HG03558 (cell line): ENCODE measurements around the gene GRB14.
"Not testable (repeated sequence)": the region's sequence is repeated elsewhere in the genome, so short reads cannot be mapped to it uniquely, and the experiment has no call there.

Source experiments
- ATAC-seq: cut with Tn5 transposase; IDR thresholded peaks from one replicate; pipeline ENCODE4 v1.9.1; 2021; ENCODE audit warnings: moderate number of reproducible peaks; ENCODE audit not compliant: unreplicated experiment; ENCODE audit errors: extremely low read depth

Gene GRB14

DNA sequence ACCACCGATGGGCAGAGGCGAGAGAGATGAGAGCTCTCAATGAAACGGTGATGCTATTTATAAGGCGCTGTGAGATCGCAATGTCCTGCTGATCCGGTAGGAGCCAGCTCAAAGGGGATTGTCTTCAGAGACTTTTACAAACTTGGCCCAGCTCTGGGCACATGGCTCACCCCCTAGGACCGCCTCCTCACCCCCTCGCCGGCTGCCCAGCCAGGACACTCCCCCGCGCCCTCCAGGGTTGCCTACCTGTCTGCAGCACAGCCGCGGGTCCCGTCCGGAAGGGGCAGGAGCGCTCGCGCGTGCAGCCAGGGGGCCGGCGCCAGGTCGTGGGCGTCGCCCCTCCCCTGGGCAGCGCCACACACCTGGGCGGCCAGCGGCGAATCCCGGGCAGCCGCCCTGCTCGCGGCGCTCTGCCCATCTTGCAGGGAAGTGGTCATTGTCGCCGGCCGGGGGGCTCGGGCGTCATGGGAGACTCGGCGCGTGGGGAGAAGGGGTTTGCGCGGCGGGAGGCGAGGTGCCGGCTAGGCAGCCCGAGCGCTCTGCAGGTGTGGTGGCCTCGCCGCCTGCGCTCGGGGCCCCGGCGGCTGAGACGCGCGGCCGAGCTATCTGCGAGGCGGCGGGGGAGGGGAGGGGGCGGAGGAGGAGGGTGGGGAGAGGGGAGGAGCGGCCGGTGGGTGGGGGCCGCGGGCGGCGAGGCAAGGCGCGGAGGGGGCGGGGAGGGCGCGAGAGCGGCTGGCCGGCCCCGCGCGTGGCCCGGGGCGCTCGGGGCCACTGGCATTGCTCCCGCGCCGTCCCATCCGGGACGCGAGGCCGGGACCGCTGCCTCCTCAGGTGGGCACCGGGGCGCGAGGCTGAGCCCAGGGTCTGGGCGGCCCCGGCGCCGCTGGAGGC, at the start of gene GRB14:
GRB14 (minus strand) TSS at position 610 of the 891 bp plus-strand sequence; CDS start at position 437, 173 bp downstream.
- ATAC-seq, result no peak

DNA sequence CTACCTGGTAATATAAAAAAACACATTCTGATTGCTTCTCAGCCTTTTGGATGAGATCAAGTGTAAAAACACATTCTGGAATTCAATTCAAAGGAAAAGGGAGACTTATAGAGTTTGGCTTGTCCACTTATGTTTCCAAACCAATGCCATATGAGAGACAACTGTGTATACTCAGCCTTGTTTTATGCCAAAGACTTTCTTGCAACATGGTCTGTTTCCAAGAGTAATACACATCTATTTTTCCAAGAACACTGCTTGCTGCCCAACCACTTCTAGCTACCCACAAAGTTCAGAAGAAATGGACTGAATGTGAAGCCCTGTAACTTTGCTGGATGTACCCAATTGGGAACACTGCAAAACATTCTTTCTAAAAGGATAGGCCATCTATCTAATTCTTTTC, 48.0 kb upstream of the GRB14 start:
- no peak for ATAC-seq

DNA sequence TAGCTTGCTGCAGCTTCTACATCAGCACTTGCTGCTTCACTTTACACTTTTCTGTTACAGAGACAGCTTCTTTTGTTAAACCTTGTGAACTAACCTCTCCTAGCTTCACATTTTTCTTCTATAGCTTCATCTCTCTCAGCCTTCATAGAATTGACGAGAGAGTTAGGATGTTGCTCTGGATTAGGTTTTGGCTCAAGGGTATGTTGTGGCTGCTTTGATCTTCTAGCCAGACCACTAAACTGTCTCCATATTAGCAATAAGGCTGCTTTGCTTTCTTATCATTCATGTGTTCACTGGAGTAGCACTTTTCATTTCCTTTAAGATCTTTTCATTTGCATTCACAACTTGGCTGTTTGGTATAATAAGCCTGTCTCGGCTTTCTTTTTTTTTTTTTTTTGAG, 46.3 kb upstream of the GRB14 start:
- ATAC-seq, result no peak

DNA sequence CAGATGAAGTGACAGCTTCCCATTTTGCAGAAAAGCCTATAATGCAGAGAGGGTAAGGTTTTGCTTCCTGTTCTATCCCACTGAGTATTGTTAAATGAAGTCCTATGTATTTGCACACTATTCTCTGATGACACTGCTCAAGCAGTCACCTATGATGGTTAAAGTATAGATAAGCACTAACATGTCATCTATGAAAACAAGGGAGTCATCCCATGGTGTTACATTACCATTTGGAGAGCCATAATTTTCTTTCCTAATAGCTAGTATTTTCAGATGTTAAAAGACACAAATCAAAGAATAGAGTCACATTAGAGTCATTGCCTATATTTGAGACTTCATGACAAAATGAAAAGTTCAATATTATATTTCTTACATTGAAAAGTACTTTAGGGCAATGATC, 42.8 kb upstream of the GRB14 start:
- ATAC-seq, result no peak

DNA sequence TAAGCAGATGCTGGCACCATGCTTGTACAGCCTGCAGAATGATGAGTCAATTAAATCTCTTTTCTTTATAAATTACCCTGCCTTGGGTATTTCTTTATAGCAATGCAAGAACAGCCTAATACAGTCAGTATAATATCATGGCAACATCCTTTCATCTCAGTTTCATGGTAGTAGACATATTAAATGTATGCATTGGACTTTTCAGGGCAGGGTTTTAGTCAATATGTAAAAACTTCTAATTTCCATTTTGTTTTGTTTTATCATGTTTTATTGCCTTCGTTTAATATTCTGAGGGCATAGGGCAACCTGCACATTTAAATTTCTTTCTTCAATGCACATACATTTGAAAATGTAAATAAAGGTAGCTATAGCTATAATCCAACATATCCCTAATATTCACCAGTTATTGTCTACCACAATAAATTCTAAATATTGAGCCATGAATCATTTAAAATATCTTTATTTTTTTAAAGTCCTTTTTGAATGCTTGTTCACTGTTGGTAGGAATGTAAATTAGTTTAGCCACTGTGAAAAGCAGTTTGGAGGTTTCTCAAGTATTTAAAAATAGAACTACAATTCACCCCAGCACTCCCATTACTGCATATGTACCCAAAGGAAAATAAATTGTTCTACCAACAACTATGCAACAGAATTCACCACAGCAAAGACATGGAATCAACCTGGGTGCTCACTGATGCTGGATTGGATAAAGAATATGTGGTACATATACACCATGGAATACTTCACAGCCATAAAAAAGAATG, 41.8 kb upstream of the GRB14 start:
- no peak for ATAC-seq

DNA sequence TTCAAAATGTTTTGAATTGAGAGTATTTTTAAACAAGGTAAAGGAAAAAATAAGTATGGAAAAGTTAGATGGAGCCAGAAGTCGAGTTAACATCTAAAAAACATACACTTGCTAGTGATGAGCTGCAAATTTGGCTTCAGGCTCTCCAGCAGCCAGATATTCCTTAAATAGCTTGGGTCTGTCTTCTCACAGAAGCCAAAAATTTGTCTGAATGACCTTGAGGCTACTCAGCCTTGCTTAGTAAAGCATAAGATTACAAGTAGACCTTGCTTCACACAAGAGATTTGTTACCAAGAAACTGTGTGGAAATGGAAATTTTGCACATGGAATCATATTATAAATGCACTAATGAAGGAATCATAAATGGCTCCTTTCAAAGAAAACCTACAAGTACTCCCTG, 40.8 kb upstream of the GRB14 start:
- ATAC-seq, result no peak

DNA sequence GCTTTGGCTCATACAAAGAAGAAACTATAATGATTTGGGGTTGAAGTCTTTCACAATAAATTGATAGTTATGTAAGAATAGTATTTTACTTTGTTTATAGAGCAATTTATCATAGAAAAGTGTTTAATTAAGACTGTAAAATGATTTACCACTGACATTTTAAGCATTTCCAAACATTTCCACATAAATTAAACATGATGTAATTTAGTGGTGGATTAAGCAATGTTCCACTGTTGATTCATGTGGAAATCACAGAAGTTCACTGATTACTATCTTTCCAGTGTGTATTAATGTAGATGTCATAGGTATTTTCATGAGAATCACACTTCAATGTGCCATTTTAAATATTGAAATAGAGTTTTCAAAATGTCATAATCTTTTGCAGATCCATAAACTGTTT, 40.1 kb upstream of the GRB14 start:
- no peak for ATAC-seq

DNA sequence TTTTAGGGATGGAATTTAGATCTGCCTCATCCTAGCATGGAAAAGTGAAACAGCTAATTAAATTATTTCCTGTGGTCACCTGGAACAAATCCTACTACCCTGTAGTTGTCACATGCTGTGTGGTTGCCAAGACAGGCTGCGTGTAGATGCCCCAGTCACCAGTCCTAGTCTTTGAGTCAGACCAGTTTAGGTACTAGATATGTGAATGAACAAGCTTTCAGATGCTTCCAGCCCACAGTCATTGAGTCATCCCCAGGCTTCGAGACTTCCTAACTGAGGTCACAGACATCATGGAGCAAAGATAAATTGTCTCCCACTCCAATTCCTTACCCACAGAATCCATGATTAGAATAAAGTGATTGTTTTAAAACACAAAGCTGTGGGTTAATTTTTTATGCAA, 35.8 kb upstream of the GRB14 start:
- no peak for ATAC-seq

DNA sequence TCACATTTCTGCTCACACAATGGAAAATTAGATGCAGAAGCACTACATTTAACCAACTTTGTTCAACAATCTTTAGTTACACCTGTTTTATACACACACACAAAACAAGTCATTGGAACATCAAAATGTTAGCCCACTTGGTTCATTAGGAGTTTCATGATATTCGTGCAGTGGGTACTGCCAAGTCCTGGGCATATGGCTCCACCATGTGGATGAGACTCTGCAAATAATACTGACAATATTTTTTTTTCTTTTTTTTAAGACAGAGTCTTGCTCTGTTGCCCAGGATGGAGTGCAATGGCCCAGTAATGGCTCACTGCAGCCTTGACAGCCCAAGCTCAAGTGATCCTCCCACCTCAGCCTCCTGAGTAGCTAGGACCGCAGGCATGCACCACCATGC, 34.5 kb upstream of the GRB14 start:
- no peak for ATAC-seq

DNA sequence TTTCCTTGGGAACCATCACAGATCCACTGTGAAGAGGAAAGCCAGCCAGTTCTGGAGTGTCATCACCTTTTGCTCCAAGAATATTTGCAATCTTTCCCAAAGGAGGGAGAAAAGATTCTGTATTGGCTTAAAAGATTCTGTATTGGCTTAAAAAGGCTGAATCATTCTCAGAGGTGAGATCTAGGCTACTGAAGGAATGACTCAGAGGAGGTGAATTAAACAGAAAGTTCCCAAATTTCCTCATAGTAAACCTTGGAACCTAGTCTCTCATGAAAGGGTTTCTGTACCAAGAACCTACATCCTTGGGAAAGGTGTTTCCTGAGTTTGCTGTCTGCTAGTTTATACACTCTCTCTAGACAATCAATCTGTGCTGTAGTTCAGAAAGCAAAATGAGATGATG, 34.1 kb upstream of the GRB14 start:
- ATAC-seq, result no peak

DNA sequence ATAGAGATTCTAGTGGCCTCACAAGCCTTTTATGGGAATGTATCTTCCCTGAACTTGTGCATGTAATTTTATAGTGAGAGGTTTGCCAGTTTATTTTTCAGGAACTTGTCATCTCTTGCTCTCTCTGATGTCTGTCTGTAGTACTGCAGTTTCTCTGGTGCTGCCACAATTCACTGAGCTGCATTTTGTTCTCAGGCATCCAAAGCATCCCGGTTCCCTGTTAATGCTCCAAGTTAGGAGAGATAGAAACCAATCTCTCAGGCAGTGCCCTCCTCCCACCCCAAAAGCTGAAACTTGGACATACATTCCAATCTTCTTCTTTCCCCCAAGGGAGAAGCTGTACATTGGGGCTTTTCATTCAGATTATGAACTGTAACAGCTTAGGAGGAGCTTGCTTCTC, 30.1 kb upstream of the GRB14 start:
- ATAC-seq, result no peak

DNA sequence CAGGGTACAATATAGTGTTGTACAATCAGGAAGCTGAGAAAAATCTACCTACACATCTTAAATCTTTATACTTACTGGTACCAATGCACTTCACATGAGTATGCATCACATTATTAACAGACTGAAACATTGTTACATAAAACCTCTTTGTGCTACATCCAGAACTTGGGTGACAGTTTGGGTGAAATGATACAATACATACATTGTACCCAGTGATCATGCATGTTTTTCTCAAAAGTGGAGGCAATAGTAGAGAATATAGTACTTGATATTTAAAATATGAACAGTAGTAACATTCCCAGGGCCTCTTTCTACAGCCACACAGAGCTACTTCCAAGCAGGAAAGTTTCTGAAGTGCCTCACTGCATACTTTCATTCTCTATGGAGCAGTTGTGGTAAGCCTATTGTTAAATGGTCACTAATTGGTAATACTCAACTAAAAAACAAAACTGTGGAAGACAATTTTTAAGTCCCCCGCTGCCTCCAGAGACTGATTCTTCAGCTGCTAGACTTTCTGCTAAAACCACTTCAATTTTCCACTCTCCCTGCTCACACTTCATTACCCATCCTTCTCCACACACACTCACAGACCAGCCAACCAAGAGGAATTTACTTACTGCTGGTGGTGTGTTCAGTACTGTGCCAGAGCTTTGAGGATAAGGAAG, 22.9 kb upstream of the GRB14 start:
- no peak for ATAC-seq

DNA sequence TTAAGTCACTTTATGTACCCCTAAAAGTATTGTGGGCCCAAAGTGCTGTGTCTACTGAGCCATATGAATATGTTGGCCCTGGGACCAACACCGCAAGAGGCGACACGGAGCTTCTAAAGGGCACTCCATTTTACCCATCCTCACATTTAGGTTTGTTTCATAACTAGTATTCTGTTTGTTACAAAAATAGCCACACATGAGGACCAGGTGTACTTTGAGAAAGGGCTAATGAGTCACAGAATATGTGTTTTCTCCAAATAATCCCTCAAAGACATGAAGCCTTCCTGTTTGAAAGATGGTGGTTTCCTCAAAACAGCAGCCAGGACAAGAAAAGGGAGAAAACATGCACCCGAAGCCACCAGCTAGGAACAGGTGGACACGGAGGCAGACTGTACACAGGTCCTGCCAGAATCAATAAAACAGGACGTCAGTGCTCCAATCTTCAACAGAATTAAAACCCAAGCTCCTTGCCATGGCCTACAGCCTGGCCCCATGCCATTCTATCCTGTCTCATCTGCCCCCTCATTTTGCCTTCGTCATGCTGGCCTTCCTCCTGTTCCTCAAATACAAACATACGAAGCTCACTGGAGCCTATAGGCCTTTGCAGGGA, 21.8 kb upstream of the GRB14 start:
- no peak for ATAC-seq

DNA sequence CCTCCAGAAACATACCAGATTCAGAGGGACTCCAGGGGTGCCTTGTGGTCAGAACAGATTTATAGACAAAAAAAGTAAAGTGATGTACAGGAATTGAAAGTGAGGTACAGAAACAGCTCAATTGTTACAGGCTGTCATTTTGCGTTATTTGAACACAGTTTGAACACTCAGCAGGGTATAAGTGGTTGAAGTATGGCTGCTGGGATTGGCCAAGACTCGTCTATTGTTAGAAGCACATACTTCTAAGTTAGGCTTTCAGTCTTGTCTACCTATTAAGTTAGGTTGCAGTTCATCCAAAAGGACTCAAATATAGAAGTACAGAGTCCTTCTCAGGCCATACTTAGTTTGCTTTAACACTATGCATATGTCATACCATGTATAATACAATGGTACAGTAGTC, 21.0 kb upstream of the GRB14 start:
- ATAC-seq, result no peak

DNA sequence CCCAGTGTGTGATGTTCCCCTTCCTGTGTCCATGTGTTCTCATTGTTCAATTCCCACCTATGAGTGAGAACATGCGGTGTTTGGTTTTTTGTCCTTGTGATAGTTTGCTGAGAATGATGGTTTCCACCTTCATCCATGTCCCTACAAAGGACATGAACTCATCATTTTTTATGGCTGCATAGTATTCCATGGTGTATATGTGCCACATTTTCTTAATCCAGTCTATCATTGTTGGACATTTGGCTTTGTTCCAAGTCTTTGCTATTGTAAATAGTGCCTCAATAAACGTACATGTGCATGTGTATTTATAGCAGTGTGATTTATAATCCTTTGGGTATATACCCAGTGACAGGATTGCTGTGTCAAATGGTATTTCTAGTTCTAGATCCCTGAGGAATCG, 7.0 kb upstream of the GRB14 start:
- not testable (repeated sequence) for ATAC-seq

DNA sequence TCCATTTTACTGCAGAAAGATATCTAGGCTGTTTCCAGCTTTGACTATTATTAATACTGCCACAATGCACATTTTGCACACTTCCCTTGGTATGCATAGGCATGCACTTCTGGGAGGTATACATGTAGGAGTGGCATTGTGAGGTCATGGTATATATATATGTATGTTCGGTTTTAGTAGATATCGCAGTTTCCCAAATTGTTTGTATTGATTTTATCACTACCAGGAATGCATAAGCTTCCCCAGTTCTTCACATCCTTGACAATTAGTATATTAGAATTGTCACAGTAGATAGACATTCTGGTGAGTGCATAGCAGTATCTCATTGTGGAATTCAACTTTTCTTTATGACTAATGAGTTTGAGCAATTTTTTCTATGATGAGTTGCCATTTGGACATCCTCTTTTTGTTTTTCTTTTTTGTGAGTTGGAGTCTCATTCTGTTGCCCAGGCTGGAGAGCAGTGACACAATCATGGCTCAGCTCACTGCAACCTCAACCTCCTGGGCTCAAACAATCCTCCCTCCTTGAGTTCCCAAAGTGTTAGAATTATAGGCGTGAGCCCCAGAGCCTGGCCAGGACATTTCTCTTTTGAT, 4.2 kb upstream of the GRB14 start:
- ATAC-seq, result no peak

DNA sequence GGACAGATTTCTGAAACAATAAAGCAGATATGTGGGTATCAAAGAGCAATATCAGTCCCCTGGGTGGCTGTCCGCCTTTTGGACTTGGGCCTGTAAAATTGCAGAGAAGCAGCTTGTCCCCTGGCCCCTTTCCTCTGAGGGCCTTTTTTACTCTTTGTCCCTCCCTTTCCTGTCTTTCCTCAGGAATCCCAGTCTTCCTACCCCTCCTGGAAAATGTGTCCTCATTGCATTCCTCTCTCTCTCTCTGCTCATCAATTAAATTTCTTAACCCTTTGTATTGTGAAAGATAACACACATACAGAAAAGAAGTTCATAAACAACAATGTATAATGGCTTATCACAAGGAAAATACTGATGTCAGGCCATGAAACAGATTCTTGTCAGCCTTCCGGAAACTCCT, 3.0 kb upstream of the GRB14 start:
- ATAC-seq, result no peak

DNA sequence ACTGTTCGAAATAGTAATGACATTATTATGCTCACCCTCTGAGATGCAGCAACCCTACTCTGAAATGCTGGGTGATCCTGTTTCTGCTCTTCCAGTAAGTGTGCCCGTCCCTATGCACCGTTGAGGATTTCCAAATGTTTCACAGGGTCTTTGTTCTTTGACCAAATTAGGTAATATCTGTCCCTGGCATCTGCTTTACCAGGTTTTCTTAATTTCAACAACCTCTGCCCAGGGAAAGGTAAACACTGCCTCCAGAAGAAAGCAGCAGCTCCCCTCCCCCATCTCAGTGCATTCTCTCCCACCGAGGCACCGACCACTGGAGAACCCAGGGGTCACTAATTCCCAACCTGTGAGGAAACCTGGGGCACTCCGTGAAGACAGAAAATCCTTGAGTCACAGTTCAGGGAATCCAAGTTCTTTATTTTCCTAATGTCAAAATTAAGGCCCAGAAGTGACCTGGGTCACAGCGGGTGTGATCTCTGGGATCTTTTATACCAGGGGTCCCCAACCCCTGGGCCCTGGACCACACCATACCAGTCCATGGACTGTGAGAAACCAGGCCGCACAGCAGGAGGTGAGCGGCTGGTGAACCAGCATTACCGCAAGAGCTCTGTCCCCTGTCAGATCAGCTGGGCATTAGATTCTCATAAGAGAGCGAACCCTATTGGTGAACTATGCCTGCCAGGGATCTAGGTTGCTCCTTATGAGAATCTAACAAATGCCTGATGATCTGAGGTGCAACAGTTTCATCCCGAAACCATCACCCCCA, 1.2 kb upstream of the GRB14 start:
- no peak for ATAC-seq

DNA sequence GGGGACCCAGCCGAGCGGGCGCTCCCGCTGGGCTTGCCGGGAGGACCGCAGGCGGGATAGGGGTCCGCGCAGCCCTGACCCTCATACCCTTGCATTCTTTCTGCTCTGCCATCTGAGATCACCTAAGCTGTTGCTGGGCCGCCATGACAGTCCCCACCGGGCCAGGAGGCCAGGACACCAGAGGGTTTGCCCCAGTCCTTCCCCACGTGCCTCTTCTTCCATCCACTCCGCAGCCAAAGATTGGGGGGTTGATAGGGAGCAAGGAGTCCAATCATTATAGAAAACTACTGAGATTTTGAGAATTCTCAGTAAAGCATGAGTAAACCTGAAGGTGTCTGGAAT, 453 bp upstream of the GRB14 start:
- ATAC-seq, result no peak

DNA sequence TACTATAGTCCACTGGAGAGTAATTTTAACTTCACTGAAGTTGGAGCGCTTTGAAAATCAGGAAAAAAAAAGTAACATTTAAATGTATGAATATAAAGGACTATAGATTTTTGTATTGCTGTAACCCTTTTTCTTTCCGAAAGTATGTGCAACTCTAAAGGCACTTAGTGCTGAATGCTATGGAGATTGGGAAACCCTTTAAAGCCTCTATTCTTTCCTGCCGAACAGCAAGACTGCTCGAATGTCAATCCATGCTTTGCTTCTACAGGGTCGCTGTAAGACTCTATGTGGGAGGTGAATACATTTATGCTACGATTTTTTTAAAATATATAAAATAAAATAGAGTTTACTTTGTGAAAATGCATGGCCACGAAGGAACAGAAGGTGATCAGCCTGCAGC, 825 bp downstream of the GRB14 start:
- no peak for ATAC-seq
